Left renal pelvis (tissue), 4 donors: ENCODE data around the gene TUNAR. TPM values are rescaled to one million over a fixed set of nuclear protein-coding genes. Genes with fewer than 3 reads are reported as not detected.

Source experiments
- DNase-seq, 4 donors: peaks; one replicate each; pipeline ENCODE4 v3.0.0-alpha.2; 2013; ENCODE audit warnings: low read depth in 4 of 4, low spot score in 3 of 4
- polyA plus RNA-seq, 4 donors: library from polyadenylated mRNA; unstranded; fragments of 120-200 nt; gene quantifications; one replicate each; pipeline ENCODE4 v1.2.1, GENCODE V29; 2013; ENCODE audit not compliant: insufficient read length in 4 of 4

Gene TUNAR
- polyA plus RNA-seq, 4 donors, result 0.40 to 4.0 (median 0.48) TPM

DNA sequence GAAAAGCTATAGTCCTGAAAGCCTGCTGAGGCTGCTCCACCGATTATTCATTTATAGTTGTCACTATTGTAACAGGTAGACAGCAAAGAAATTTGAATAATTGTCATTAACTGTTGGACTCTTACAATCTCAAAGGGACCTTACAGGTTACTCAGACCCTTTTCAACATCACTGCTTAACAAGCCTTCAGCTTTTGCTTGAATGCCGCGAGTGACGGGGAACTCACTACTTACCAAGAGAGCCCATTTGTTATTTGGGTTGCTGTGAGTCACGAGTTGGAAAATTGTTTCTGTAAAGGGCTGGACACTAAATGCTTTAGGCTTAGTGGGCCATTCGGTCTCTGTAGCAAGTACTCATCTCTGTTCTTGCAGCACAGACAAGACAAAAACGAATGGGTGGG lies 5.9 kb upstream of the TUNAR start:
- no peak for DNase-seq

DNA sequence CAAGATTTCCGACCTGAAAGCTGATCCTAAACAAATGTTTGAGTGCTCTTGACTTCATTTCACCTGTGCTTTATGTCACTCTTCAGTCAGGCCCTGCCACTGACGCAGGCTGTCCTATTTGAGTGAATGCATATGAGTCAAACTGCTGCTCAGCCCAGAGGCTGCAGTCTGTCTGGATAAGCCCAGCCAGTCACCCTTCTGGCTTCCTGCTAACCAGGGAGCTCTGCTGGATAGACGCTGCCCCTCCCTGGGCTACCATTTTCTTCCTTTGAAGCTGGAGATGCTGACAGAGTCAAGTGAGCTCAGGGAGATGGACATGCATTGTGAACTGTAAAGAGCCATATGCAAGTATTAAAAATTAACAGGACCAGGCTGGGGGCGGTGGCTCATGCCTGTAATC lies 5.1 kb upstream of the TUNAR start:
- no peak for DNase-seq

DNA sequence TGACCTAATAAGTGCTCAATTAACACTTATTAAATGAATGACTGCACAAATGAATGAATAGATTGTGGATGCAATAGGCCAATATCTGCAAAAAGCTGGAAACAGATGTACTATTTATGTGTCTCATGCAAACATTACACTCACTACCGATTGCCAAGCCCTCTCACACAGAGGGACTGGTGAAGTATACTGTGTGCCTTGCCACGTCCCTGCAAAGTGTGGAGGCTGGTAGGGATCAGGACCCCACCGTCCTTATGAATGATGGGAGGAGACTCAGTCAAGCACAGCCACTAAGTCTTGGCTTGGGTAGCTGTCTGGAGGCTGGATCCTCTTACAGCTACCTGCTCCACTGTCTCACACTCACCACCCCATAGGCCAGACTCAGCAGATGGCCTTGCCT lies 3.9 kb upstream of the TUNAR start:
- DNase-seq, result no peak

DNA sequence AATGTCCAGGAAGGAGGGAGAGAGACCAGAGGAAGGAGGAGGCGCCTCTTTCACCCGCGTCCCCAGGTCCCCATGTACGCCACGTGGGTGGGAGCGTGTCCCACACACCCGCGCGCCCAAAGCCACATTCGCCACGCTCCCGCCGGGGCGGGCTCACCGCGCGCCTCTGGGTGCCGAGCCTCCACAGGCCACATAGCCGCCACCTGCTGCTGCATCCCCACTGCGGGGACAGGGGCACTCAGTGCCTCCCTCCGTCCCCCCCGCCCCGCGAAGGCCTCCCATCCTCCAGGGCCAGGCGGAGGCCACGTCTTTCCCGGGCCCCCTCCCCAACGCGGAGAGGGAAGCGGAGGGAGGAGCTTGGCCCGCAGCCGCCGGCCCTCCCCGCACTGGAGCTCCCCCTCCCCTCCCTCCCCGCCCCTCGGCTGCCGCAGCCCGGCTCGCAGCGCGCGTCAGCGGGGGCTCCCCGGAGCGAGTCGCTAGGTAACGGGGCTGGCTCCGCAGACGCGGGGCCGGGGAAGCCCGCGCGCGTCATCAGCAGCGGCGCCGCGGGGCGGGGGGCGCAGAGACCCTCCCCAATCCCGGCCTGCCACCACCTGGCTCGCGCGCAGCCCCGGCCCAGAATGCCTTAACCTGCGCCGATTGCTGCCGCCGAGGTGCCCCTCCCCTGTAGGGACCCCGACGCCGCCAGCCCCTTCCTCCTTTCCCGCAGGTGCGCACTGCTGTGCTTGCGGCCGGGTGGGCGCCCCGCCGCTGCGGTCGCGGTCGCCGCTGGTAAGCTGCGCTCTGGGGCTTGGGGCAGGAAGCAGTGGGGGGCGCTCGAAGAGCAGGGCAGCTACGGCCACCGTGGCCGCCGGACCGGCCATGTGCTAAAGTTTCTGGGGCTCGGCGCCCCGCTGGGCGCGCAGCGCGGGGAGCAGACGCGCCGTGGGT lies 536 bp upstream of the TUNAR start:
- DNase-seq, result no peak

DNA sequence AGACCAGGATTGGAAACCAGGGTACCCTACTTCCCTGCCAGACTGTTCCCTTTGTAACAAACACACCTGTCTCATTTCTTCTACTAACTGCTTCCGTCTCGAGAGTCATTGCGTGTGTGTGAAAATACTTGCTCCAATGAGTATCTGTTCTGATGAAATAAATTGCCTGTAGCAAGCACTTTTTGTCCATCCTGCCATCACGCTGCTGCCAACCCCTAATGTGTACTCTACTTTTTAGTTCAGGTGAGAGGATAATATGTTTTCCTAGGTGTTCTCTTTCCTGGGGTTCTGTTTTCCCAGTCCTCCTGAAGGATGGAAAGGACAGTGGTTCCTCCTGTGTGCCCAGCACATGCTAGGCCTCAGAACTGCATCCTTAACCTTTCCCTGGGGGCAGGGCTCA lies 1.0 kb downstream of the TUNAR start:
- no peak for DNase-seq

DNA sequence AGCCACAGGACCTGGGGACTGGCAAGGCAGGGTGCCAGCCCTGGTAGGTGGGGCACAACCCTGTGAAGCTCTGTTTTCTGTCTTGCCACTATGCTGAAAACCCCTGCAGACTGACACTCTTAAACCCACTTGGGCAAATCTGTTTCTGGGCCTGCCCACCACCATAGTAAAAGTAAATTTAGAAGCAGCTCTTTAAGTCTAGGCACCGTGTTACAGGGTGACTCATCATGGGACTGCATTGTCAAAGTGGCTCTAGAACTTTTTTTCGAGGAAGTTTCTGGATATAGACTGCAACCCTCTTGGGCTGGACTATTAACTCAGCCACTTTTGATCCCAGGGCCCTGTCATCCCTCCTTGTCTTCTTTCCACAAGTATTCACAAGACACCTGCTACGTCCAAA lies 7.7 kb downstream of the TUNAR start:
- no peak for DNase-seq

DNA sequence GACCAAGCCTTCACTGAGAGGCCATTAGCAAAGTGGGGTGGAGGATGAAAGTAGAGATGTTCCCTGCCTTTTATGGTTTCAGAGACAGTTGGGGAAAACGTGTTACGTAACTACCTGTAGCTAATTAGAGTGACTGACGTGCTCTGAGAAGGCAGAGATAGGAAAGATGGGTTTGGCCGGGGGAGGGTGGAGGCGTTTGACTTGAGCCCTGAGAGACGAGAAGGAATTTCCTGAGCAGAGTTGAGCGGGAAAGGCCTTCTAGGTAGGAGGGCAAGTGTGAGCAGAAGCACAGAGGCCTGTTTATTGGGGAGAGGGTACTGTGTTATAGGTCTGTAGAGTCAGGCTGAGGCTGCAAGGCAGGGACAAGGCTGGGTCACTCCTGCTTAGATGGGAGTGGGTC lies 8.6 kb downstream of the TUNAR start:
- no peak for DNase-seq

DNA sequence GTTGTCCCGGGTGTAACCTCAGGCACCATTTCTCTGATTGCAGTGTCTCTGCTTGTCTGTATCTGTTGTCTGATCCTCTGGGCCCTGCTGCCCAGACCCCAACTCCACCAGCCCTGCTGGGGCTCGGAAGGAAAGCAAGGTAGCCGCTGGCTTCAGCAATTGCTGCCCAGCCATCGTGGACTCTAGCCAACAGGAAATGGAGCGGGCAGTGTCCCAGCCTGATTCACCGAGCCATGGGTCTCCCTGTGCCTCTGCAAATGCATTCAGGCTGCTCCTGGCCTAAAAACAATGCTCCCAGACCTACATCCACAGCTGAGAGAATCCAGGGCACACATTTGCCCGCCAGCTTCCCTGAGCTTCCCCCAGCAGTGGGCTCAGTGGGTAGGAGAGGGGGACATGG lies 9.2 kb downstream of the TUNAR start:
- DNase-seq, result no peak

DNA sequence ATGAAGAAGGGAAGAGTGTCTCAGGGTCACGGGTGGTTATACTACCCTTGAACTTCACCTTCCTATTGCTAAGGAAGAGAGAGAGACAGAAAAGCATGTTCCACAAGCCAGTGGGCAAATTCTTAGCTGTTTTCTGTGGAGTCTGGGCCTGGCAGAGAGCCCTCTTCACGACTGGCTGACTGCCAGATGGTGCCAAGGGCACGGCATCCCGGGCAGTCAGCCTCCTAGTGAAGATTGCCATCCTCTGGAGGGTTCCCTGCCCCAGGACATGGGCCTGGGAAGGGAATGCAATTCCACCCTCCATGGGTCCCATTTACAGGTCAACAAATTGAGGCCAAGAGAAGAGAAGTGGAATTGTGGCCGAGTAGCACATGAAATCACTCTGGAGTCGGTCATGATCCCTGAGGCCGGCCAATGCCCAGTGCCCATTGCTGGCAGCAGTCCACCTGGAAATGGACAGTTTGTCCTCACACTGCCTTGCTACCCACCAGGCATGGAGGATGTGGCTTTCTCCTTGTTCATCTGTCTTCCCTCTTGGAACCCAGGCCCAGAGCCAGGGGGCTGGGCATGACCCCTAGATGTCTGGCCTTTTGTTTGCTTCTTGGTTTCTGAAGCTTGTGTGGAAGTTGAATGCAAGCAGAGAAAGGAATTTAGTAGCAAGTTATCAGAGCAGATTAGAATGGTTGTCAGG lies 9.9 kb downstream of the TUNAR start:
- DNase-seq, result no peak

DNA sequence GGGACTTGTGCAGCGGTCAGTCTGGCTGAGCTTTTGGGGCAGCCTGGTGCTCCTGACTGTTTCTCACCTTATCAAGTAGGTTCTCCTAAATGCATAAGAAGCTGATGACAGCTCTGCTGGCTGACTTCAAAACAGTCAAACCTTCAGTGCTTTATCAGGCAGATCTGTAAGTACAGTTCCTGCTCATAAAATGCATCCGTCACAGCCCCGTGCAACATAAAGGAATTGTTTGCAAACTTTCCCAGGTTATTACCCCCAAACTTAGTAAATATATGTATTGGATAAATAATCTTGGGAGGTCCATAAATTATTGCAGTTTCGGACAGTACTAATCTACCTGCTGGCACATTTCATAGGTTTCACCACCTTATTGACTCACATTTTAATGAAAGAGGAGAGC lies 10.7 kb downstream of the TUNAR start:
- no peak for DNase-seq

DNA sequence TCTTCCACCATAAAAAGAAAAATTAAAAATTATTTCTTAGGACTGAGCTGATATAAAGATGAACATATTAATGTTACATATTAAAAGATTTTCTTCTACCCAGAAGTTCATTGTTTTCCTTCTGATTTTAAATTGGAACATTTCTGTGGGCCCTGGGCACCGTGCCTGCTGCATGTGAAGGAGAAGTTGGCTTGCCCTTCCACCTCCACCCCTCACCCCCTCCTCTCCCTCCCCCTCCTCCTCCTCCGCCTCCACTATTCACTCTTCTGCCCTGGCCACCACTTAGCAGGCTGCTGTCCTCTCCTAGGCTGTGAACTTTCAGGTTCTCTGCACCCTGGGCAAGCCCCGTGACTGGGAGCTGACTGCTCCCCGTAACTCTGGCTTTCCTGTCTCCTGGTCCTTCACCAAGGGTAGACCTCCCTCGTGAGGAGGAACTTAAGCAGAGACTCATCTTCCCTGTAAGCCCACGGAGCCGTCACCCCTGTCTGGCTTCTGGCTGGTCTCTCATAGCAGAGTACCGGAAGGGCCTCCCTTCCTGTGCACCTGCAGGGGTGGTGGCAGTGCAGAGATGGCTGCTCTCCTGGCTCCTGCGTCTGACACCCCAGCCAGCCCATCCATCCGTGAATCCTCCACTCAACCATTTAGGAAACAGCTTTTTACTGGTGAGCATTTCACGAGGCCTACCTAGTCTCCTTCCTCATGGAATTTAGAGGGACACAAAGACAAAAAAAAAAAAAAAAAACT lies 12.8 kb downstream of the TUNAR start:
- no peak for DNase-seq

DNA sequence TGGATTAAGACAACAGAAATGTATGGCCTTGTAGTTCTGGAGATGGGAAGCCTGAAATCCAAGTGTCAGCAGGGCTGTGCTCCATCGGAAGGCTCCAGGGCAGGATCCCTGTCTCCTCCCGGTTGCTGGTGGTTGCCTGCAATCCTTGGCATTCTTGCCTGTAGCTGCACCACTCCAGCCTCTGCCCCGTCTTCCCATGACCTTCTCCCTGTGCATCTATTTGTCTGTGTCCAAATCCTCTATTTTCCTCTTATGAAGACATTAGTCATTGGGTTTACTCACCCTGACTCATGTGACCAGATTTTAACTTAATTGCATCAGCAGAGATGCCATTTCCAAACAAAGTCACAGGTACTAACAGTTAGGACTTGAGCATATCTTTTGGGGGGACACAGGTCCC lies 15.1 kb downstream of the TUNAR start:
- DNase-seq, result no peak

DNA sequence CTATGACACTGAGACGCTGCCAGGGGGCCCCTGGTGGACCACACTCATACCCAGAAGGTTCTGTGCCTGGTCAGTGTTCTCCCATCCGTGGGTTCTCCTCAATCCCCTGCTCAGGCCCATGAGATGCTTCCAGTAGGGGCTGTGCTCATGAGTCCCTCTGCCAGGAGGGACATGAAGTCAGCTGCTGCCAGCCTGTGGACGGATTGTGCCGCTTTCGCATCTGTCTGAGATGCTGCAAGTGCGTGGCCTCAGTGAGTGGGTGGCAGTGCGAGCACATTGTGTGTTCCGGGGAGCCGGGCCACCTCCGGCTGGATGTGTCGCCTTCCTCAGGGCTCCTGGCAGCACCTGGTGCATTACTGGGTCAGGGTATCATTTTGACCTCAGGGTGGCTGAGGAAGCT lies 15.5 kb downstream of the TUNAR start:
- no peak for DNase-seq

DNA sequence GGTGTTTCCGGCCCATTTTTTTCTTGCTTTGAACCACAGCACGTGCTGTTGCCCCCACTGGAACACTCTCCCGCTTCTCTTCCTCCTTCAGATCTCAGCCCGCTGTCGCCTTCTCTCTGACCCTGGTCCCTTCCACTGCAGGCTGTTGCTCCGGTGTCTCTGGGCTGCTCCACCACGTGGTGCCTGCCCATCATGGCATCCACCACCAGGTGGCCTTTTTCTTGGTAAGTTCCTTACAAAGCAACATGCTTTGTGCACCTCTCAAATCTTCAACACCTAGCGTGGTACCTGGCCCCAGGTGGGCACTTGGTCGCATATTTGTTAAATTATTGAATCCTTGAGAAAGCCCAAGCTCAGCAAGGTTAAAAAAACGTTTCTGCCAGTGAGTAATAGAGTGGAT lies 19.1 kb downstream of the TUNAR start:
- no peak for DNase-seq

DNA sequence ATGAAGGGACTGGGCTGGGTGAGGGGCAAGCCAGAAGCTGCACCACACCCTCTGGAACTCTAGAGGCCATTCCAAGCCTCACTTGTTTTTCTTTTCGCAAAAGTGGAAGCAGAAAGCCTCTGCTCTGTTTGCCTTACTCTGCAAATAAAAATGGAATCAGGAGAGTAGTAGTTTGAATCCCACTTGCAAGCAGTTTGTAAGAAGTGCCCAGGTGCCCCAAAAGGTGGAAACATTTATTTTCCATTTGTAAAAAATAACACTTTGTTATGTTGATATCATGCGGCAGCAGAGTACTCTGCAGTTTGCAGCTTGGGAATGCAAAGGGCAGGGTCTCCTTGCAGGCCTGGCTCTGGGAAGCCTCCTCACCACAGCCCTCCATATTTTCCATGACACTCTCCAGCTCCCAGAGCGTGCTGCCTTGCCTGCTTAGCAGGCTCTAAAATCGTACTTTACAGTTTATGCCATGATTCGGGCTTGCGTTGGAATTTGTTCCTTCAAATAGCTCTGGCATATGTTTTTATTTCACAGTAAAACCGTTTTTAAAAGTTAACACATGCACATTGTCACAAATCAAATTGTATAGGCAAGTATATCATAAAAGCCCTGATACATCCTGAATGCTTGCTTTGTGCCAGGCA lies 20.0 kb downstream of the TUNAR start:
- no peak for DNase-seq

DNA sequence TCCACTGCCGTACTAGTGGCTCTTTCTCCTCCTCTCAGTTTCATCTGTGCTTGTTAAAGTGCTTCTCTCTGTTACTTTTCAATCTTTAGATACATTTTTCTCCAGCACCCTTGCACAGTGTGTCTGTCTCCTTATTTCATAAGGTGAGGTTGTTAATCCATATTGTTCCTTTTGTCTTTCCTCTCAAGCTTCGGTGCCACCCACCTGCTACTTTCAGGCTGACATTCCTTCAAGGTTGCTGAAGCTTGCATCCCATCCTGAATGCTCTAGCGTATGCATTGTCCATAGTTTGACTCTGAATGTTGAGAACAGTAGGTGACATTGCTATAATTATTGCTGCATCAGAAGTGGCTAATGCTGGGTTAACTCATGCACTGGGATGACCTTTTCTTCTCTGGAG lies 20.6 kb downstream of the TUNAR start:
- DNase-seq, result no peak

DNA sequence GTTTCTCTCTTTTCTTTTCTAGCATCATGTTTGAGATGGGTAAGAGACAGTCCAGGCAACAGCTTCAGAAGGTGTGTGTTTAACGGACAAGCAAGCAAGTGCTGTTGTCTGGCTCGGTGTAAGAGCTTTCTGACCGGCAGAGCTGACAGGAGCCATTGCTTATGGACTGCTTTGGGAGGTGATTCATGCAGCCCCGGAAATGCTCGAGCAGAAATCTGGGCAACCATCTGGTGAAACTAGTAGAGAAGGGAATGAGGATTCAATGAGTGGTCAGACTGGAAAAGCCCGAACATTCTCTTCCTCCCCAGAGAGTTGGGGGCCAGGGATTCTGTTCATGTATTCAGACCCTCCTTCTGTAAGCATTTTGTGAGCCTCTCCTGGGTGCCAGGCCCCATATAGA lies 24.4 kb downstream of the TUNAR start:
- DNase-seq, result no peak

DNA sequence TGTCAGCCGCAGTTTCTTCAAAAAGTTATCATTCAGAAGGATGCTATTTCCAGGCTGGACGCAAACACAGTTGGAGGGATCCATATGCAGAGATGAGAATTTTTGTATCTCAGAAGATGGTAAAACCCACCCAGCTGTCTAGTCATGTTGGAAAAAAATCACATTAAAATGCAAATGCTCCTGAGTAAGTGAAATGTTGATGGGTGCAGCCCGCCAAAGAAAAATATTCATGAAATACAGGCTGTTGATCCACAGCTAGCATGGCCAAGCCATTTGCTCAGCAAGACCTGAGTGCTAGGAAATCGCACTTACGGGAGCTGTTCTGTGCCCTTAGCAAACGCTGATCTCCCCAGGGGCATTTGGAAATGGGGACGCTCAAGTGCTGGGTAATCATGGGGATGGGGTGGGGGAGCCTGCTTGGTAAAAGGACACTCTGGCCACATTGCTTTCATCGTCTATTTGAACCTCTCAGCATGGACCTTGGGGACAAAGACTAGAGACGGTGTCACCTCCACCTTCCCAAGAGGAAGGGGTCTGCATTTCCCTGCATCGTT lies 25.7 kb downstream of the TUNAR start:
- no peak for DNase-seq

DNA sequence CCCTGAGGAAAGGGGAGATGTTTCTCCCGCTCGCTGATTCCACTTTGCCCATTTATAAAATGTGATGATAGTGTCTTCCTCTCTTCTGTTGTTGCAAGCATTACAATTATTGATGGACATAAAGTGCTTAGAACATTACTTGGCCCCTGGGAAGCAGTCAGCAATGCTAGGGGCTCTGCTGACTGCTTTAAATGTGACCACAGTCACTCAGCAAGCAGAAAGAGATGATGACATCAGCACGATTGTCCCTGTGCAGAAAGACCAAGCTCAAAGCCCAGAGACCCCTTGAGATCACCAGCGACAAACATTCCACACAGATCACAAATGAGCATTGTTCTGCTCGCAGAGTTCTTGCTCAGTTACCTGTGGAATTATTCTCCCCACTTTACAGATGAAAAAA lies 26.5 kb downstream of the TUNAR start:
- DNase-seq, result no peak

DNA sequence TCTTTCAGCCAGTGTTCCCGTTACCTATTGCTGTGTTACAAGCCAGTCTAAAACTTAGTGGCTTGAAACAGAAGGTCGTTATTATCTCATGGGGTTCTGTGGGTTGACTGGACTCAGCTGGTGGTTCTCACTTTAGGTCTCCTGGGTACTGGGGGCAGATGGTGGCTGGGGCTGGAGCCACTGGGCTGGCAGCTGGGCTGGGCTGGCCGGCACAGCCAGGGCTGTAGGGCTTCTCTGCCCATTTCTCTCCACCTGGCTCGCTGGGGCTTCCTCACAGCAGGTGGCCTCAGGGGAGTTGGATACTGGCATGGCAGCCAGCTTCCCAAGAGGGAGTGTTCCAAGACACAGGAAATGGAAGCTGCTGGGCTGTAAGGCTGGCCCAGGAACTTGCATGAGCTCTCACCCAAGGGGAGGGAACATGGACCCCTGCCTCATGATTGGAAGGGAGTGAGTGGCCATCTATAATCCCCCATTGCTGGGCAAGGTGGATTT lies 27.0 kb downstream of the TUNAR start:
- DNase-seq, result no peak

DNA sequence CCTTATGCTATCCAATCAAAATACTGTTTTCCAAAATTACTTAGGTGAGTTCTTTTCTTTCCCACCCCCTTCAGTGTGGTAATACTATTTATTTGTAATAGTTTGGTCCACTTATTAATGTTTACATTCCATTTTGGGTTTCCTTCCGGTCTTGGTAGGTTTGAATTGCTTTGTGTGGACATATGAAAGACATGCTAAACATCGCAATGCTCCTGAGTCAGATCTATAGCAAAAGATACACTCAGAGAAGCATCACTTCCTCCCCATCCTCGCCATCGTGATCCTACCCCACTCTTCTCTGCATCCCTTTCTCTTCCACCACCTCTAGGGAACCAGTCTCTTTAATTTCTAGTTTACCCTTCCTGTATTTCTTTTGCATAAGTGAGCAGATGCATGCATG lies 30.0 kb downstream of the TUNAR start:
- no peak for DNase-seq
